GOT3 (cell line): ENCODE measurements around the gene SPCS2.

Experiments used
- DNase-seq: peaks from one replicate; lab custom pipeline; 2025; ENCODE audit warnings: mixed read lengths; lab: John Stamatoyannopoulos, UW

Gene SPCS2

DNA sequence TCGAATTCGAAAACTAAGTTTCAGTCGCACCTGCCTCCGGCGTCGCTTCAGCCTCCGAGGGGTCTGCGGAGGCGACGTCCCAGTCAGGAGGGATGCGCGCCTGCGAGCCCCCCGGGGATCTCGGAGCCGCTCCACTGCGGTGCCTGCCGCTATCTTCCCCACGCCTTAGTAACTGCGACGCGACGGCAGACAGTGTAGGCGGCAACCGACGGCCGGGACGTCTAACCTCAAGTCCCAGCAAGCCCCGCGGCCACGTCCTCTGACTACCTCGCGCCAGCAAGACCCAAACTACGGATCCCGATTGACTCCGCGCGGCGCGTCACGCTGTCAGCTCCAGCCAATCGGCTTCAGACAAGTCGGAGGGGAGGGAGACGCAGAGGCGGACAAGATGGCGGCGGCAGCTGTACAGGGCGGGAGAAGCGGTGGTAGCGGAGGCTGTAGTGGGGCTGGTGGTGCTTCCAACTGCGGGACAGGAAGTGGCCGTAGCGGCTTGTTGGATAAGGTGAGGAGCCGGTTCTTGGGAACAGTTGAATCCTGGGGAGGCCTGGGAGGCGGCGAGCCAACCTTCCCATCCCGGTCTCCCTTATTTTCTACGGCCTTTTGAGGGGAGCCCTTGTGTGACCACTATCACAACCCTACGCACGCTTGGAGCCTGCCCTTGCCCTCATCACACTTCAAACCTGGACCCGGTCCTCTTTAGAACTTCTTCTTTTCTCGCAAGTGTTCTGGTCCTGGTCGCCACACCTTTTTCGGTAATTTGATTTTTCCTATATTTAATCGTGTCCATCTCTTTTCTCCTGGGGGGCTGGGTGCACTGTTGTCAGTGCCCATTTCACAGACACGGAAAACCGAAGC, at the start of gene SPCS2, which contains the start of gene XRRA1:
SPCS2 (plus strand) TSS at position 369 of the 855 bp plus-strand sequence; CDS start at position 389, 20 bp downstream.
XRRA1 (minus strand) TSS at position 194 of the 855 bp plus-strand sequence. CDS start 8,213 bp downstream, outside the sequence.
- DNase-seq, result peak; percentile 54

DNA sequence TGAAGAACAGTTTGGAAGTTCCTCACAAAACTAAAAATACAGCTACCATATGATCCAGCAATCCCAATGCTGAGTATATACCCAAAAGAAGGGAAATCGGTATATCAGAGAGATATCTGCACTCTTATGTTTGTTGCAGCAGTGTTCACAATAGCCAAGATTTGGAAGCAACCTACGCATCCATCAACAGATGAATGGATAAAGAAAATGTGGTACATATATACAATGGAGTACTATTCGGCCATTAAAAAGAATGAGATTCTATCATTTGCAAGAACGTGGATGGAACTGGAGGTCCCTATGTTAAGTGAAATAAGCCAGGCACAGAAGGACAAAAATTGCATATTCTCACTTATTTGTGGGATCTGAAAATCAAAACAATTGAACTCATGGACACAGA, 46.7 kb upstream of the SPCS2 start:
- DNase-seq, result no peak

DNA sequence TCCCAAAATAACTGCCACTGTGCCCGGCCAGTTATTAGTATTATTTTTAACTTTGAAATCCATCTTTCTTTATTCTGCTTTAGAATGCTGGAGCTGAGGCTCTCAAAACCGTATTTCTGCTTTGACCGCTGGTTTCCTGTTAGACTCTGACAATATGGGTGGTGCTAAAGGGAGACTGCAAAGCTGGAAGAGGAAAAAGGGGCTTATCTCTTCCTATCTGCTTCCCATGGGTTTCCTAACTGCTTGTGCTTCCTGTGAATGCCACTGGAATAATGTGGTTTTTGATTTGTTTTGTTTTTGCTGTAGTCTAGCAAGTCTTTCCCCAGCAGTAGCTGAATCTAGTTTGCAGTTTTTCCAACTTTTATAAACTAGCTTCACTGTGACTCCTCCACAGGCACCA, 43.7 kb upstream of the SPCS2 start:
- DNase-seq, result no peak

DNA sequence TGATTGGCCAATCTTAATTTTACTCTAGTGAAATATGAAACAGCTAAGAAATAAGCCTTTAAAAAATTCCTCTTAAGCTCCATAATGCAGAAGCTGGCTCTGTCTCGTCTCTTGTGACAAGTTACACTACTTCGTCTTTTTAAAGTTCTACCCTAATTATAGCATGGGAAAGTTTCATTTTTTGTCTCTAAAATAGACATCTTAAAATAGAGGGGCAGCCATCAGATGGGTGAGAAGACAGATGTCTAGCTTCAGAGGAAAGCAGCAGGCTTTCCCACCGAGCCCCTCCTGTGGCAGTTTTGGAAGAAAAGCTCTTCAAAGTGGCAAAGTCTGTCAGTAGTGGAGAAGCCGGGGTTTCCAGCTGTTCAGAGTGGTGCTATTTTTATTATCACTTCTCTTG, 39.7 kb upstream of the SPCS2 start:
- no peak for DNase-seq

DNA sequence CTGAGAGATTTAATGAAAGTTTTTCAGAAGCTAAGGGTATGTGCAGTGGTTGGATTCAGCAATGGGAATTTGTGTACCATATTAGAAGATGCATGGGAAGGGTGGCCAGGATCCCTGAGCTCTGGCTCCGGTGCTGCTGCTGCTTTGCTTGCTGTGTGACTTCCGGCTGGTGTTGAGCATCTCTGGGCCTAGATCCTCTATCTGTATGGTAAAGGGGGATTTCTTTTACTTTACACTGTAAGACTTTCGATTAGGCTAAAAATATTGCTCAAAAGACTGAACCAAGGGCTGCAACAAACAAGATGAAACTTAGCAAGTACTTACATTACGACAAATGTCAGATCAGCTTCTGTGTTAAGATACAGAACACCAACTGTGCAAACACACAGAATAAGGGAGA, 39.3 kb upstream of the SPCS2 start:
- DNase-seq, result no peak

DNA sequence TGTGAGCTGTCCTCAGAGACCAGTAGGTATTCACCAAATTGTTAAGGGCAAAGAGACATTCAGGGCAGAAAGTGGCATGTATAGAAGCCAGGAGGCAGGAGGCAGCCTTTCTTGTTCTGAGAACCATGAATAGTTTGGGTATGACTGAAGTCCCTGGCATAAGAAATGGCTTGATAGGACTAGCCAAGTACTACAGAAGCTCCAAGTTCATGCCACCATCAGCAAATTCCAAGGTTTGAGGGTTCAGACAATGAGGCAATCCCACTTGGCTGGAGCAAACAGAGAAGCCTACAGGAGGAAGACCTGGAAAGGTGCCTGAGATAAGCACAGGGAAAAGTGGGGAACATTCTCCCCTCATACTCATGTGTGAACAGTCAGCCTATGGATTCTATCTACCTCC, 25.9 kb upstream of the SPCS2 start:
- no peak for DNase-seq

DNA sequence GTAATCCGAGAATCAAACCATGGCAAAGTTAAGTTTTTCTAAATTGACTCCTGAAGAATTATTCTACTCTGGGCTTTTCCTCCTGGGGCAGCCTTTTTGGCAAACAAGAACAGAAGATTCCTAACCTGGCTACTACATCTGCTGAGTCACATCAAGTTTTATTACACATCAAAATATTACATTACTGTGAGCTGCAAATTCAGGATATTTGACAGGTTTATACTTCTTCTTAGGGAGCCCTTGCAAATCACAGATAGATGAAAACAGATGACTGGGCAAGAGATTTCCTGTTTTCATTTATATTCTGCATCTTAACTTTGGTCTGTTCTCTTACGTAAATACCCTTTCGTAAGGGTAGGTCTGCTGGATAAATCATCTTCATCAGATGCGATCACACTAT, 23.8 kb upstream of the SPCS2 start:
- DNase-seq, result no peak

DNA sequence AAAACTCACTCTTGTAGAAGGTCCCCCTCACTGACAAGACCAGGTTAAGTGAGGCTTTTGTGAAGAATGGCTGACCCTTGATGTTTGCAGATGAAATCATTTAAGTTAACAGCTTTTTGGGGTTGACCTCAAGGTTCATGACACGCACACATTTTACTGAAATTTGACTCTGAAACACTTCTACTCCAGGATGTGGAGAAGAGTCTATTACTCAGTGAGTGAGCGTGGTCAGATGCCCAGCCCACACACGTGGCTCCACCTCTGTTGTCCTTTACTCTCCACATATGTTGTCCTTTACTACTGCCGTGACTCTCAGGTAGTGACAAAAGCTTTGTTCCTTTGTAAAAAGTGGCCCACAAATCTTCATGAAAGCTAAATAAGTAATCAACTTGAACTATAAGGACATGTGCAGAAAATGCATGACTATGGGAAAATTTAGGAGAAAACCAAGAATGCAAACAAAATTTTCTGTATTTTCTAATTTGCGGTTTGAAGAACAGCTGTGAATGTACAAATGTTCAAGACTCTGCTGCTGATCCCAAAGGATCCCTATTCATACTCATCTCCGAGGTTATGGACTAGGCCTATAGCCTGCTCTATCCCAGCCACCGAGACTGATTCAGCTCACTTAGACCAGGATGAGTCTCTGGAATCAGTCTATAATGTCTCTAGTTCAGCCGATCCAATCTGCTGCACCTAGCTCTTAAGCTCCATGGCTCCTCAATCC, 22.6 kb upstream of the SPCS2 start:
- no peak for DNase-seq

DNA sequence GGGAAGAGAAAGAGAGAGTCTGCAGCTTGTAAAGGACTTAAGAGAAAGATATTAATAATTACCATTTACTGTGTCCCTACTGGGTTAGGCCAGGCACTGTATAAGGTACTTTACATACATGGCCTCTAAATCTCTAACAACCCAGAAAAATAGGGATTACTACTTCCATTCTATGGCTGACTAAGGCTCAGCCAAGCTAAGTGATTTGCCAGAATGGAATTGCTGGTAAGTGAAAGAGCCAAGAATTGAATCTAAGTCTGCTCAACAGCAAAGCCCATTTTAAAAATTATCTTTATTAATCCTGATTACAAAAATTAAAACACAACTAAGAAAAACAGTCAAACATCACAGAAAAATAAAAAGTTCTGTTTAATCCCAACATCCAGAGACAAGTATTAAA, 21.6 kb upstream of the SPCS2 start:
- DNase-seq, result no peak

DNA sequence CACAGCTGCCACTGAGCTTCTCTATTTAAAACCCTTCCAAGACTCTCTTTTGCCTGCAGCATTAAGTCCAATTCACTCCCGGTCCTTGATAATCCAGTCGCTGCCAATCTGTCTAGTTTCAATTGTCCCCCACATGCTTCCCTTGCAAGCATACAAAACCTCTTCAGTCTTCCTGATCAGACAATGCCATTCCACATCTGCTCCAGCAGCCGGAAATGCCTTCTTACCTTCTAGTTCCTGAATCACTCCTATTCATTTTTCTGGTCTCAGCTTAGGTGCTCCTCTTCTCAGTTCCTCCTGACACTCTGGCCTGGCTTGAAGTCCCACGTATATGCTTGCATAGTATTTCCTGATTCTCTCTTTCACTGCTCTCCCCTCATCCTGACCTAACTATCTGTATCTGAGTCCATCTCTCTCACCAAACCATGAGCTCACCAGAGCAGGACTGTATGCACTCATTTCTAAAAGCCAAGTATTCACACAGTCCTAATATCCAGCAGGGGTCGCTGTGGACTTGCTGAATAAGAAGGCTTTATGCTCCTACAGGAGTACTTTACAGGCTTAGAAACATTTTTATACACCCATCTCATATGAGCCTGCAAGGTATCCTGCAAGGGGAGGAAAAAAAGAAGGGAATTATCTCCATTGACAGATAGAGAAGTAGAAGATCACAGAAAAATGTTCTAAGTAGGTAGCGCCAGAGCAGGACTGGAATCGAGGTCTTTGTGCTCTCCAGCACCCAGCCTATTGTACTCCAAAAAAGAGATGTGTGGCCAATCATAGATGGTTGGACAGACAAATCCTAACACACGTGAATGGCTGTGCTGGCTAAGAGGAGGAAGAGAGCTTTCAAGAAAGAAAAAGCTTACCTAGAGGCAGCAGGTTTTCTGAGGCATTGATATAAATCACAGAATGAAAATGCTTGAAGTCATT, 19.4 kb upstream of the SPCS2 start:
- no peak for DNase-seq

DNA sequence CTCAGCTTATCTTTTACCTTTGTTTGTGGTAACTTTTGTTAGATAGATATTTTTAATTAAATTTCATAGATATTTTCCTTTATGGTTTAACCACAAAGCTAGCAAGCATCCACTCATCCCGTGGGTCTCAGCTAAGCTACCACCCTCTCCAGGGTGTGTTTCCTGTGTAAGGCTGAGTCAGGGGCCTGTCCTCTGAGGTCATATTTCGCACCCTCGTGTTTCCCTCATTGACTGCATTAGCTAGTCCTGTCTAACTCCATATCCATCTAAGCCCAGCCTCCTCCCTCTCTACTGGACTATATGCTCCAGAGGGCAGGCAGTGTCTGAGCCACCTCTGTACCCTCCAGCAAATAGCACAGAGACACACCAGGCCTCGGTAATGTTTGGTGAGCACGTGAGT, 16.9 kb upstream of the SPCS2 start:
- no peak for DNase-seq

DNA sequence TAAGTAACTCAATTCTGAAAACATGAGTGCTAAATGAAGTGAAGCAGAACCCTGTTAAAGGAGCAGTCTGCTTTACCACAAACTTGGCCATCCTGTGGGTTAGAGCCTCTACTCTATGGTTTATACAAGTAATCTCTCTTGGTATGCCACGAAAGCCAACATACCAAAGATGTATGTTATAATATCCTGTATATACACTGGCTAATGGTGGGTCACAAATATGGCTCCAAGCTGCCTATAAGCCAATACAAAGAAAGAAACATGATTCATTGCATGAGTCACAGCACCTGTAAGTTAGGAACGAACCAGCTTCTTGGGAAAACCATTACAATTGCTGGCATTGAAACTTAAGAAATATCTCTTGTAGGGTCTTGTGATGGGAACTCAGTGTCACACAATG, 16.3 kb upstream of the SPCS2 start:
- no peak for DNase-seq

DNA sequence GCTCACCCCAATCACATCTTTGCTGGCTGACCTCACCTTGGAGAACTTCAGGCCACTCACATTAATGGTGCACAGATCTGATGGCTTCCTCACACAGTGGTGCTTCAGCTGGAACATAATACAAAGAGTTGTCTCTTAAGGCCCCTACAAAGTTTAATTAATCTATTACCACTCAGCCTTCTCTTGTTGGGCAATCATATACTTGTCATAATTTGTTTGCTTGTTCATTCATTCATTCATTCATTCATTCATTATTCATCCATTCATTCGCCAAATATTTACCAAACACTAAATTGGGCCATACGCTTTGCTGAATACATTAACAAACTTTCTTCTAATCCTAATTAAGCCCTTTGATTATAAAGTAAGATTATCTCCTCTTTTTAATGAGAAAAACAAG, 15.3 kb upstream of the SPCS2 start:
- no peak for DNase-seq

DNA sequence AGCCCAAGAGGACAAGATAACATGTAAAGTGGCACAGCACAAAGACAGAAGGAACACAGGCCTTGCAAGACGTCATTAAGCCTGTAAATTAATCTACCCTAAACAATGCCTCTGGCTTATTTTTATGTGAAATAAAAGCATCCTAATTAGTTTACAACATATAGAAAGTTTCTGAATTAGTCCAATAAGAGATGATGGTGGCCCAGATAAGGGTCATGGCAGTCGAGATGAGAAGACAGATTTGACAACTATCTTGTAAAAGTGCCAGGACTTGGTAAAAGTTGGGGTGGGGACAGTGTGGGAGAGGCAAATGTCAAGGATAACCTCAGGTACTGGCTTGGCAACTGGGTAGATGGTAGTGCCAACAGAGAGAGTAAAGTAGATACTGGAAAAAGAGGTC, 13.8 kb upstream of the SPCS2 start:
- DNase-seq, result no peak

DNA sequence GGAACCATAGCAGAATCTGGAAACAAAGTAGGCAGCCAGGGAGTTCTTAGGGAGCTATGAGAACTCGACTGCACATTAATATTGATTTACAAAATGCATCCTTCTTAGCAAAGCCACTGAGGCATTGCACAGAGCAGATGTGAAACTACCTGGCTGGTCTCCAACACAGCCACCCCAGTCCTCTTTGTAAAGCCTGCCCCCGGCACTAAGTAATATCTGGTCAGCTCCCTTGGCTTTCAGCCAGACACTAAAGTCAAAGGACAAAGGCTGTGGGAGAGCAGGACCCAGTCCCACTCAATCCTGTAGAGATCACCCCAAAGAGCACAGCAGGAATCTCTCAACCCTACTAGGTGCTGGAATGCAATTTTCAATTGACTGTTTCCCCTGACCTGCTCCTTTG, 13.0 kb upstream of the SPCS2 start:
- DNase-seq, result no peak

DNA sequence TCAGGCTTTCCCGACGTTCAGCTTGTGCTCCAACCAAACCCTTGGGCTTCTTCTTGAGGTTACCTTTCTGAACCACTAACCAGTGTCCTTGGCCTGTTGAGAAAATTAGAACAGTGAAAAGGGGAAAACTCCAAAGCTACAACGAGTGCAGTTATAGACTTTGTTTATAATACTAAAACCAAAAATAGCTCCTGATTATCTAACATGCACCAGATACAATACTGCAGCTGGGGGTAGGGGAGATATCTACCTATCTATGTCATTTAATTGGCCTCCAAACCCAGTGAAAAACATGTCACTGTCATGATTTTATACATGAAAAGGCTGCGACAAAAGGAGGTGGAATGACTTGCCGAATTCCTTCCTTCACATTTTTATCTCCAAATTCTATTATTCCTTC, 12.1 kb upstream of the SPCS2 start:
- no peak for DNase-seq

DNA sequence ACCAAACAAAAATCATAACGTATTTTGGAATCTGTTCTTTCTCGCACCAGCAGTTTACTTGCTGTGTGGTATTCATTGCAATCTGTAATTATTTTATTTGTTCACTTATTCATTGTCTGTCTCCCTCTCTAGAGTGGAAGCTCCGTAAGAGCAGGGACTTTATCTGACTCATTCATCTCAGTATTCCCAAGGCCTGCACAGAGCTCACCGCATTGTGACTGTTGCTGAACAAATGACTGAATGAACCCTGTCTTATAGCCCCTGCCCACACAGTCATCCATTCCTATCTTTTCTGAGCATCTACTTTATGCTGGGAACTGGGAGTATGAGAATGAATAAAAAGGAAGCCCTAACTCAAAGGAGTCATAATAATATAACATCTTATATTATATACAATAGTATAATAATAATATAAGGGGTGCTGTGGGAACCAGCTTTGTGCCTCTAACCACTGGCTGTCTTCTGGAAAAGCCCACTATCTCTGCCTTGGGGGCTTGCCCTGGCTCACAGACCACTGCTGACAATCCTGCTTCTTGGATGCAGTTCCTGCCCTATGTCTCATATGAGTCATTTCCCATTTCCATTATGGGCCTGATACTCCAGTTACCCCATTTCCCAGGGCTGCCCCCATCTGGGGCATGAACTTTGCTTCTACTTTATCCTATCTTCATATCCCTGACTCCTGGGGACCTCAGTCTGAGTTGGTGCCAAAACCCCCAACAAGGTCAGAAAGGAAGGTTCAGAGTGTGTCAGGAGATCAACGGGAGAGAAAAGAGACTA, 11.2 kb upstream of the SPCS2 start:
- no peak for DNase-seq

DNA sequence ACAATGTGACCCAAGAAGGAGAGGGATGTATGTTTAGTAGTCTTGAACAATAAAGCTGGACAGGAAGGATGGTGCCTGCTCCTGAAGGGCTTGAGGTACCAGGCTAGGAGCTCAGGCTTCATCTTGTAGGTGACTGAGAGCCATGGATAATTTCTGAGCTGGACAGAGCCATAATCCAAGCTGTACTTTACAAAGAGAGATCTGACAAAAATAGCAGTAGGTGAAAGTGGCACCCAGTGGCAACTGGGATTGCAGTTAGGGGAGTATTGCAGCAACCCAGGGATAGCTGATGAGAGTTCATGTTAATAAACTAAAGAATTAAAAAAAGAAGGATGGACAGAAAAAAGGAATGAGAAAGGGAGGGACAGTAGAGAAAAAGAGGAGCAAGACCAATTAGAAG, 7.6 kb upstream of the SPCS2 start:
- no peak for DNase-seq

DNA sequence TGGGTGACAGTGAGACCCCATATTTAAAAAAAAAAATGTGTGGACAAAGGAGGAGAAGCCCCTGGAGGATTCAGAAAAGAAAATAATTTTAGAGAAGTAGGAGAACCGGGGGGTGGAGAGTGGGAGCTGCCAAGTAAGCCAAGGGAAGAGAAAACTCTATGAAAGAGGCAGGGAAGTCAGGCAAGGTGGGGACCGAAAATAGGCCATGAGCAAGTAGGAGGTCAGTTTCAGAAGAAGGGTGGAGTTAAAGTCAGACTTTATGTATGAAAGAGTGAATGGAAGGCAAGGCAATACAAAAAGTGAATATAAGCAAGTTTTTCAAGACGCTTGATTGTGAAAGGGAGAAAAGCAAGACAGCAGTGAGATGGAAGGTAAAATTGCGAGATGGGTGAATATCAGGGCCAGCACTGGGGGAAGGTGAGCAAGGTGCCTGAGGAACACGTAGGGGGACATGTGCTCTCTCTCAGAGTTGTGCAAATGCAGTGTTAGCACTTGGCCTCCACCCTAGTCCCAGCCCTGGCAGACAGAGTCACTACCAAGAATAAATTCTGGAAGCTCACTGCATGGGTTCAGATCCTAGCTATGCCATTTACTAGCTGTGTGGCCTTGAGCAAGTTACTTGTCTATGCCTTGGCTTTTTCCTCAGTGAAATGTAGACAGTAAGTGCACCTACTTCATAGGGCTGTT, 6.8 kb upstream of the SPCS2 start:
- DNase-seq, result no peak

DNA sequence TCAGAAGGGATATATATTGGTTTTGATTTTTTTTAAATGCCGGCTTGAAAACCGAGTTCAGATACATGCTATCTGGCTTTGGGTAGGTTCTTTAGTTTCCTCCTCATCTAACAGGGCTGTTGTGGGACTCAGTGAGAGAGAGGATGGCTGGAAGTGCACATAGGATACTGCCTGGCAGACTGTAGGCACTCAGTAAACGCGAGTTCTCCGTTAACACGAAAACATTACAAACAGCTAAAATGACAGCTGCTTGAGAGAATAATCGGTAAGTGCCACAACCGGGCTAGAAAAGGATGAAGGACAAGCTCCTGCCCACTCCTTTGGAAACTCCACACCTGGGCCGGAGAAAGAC, 544 bp upstream of the SPCS2 start:
- DNase-seq, result no peak

DNA sequence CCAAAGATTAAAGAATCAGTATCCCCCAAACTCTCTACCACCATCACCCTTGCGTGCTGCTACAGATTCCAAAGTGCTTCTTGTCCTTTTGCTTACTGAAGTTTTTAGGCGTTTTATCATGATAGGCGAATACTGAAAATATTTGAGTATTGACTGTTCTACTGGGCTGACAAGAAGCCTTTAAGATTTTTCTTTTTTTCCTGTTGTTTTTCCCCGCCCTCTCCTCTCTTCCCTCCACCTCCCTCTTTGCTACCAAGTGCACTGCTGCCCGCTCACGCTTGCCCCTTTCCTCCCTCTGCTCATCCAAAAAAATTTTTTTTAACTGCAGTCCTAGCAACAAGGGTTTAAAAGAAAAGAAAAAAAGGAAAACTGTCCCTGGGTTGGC, 679 bp downstream of the SPCS2 start:
- no peak for DNase-seq
